ENCODE data around the gene ANK2. TPM values are rescaled to one million over a fixed set of nuclear protein-coding genes. Genes with fewer than 3 reads are reported as not detected.

ANK2 gene
- total RNA-seq, 4 donors from 2014 or later, result 13.7 to 47.4 (median 30.5) TPM

GRCh38 chr4:113293043-113293560 is 243.6 kb downstream of the ANK2 start:
- Histone ChIP-seq H3K9me3 (no peaks in the 10 kb centered on the region), H3K27me3 (no peaks in the 10 kb centered on the region), H3K27ac (peak overlapping the region; percentile 75 to 81 (median 80)), H3K4me3 (peak overlapping the region in 1 of 4 donors; percentile 3), H3K4me1 (peaks cover 0 to 15% (median 0%) of the 10 kb centered on the region in 4 donors), H3K36me3 (no peaks in the 10 kb centered on the region)
- peak in 2 of 3 donors; percentile 40 to 55 for TF ChIP-seq POLR2AphosphoS5 (IDR thresholded peaks at IDR 0.05)
- TF ChIP-seq, protein P1, sequence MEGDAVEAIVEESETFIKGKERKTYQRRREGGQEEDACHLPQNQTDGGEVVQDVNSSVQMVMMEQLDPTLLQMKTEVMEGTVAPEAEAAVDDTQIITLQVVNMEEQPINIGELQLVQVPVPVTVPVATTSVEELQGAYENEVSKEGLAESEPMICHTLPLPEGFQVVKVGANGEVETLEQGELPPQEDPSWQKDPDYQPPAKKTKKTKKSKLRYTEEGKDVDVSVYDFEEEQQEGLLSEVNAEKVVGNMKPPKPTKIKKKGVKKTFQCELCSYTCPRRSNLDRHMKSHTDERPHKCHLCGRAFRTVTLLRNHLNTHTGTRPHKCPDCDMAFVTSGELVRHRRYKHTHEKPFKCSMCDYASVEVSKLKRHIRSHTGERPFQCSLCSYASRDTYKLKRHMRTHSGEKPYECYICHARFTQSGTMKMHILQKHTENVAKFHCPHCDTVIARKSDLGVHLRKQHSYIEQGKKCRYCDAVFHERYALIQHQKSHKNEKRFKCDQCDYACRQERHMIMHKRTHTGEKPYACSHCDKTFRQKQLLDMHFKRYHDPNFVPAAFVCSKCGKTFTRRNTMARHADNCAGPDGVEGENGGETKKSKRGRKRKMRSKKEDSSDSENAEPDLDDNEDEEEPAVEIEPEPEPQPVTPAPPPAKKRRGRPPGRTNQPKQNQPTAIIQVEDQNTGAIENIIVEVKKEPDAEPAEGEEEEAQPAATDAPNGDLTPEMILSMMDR (IDR thresholded peaks at IDR 0.05), result no peak
- TF ChIP-seq POLR2A (IDR thresholded peaks at IDR 0.05), result peak; percentile 30
- WGBS, 2 donors (ENCODE audit: low coverage in 1 of 2), result 64 to 71% methylated on average over 9 of the region's 9 CpGs
- DNase-seq, result no peak
- in situ Hi-C loops (cut with MboI; ENCODE audit: low pct_ligation_motif_present in 1 of 4, low pct_unique_long_range_greater_than_20kb in 1 of 4, low sequenced_read_pairs in 3 of 4) (no loop called here), intact Hi-C loops (cut with DNase I; ENCODE audit: low total_unique reads) (no loop called here)

GRCh38 chr4:113293674-113294073 is 244.2 kb downstream of the ANK2 start:
- peak overlapping the region in 1 of 4 donors; percentile 3 for H3K4me3 ChIP-seq
- TF ChIP-seq POLR2A (IDR thresholded peaks at IDR 0.05) (no peak), POLR2AphosphoS5 (IDR thresholded peaks at IDR 0.05) (no peak), EP300 (IDR thresholded peaks at IDR 0.05; ENCODE audit: low read depth) (no peak)
- TF ChIP-seq, protein P1 (IDR thresholded peaks at IDR 0.05), result no peak
- WGBS, 2 donors (ENCODE audit: low coverage in 1 of 2), result 81 to 86% methylated on average over 4 of the region's 4 CpGs
- no peaks in the 10 kb centered on the region for H3K27me3 ChIP-seq
- no peaks in the 10 kb centered on the region for H3K9me3 ChIP-seq
- no peak for DNase-seq
- H3K36me3 ChIP-seq, result no peaks in the 10 kb centered on the region
- H3K27ac ChIP-seq, result peak overlapping the region; percentile 75 to 81 (median 80)
- H3K4me1 ChIP-seq, result peaks cover 0 to 15% (median 0%) of the 10 kb centered on the region in 4 donors
- intact Hi-C loops (cut with DNase I; ENCODE audit: low total_unique reads) (no loop called here), in situ Hi-C loops (cut with MboI; ENCODE audit: low pct_ligation_motif_present in 1 of 4, low pct_unique_long_range_greater_than_20kb in 1 of 4, low sequenced_read_pairs in 3 of 4) (no loop called here)

DNA sequence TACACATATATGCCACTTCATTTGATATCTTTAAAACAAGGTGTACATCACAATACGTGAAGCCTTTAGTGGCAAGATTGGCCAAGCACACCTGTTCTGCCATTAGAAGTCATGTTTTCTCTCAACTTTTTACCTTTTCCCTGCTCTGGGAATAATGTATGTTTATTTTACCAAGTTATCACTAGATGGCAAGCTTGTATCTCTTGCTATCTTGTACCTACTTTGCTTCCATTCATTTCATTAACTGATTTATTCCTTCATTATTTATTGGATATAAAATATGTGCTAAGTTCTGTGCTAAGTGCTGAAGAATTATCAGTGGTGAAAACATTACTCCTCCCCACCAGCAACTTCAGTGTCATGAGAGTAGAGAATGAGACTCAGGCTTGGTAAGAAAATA is 245.5 kb downstream of the ANK2 start:
- H3K27ac ChIP-seq, result peak overlapping the region in 3 of 4 donors; percentile 19 to 81 (median 75)
- in situ Hi-C loops (cut with MboI; ENCODE audit: low pct_ligation_motif_present in 1 of 4, low pct_unique_long_range_greater_than_20kb in 1 of 4, low sequenced_read_pairs in 3 of 4), result no loop called here

GRCh38 chr4:113300471-113300928 is 251.0 kb downstream of the ANK2 start:
- Histone ChIP-seq H3K4me1 (no peaks in the 10 kb centered on the region), H3K36me3 (no peaks in the 10 kb centered on the region), H3K4me3 (no peak overlapping the region), H3K27ac (peak overlapping the region in 2 of 4 donors; percentile 10 to 18), H3K9me3 (no peaks in the 10 kb centered on the region), H3K27me3 (no peaks in the 10 kb centered on the region)
- DNase-seq, result no peak
- 66 to 67% methylated on average over 4 to 5 of the region's 5 CpGs for WGBS, 2 donors (ENCODE audit: low coverage in 1 of 2)
- intact Hi-C loops (cut with DNase I; ENCODE audit: low total_unique reads), result no loop called here
- in situ Hi-C loops (cut with MboI; ENCODE audit: low pct_ligation_motif_present in 1 of 4, low pct_unique_long_range_greater_than_20kb in 1 of 4, low sequenced_read_pairs in 3 of 4), result no loop called here
- peak; percentile 32 to 55 (median 37) for TF ChIP-seq POLR2AphosphoS5 (IDR thresholded peaks at IDR 0.05)
- peak; percentile 9 for TF ChIP-seq POLR2A (IDR thresholded peaks at IDR 0.05)
- TF ChIP-seq EP300 (IDR thresholded peaks at IDR 0.05; ENCODE audit: low read depth), result no peak

More for the DNA sequence above, 245.5 kb downstream of the ANK2 start:
- H3K27me3 ChIP-seq, result no peaks in the 10 kb centered on the region
- no peak overlapping the region for H3K4me3 ChIP-seq
- no peaks in the 10 kb centered on the region for H3K9me3 ChIP-seq
- DNase-seq, result no peak
- H3K4me1 ChIP-seq, result peaks cover 0 to 11% (median 0%) of the 10 kb centered on the region in 4 donors
- 82 to 93% methylated on average over 1 of the region's 1 CpG for WGBS, 2 donors (ENCODE audit: low coverage in 1 of 2)
- TF ChIP-seq, protein P1 (IDR thresholded peaks at IDR 0.05), result no peak
- TF ChIP-seq POLR2AphosphoS5 (IDR thresholded peaks at IDR 0.05) (no peak), POLR2A (IDR thresholded peaks at IDR 0.05) (no peak), EP300 (IDR thresholded peaks at IDR 0.05; ENCODE audit: low read depth) (no peak)
- no peaks in the 10 kb centered on the region for H3K36me3 ChIP-seq
- intact Hi-C loops (cut with DNase I; ENCODE audit: low total_unique reads), result no loop called here
